Colonic mucosa (tissue), 4 donors: ENCODE data around the gene ABCC2. TPM values are rescaled to one million over a fixed set of nuclear protein-coding genes. Genes with fewer than 3 reads are reported as not detected.

Source experiments
- DNase-seq: peaks from one replicate; pipeline ENCODE4 v3.0.0-alpha.2; 2020
- H3K27ac ChIP-seq: fragments of 200-600 bp; one replicate; pipeline ENCODE4 v1.8.0; 2021
- H3K27me3 ChIP-seq: fragments of 200-600 bp; one replicate; pipeline ENCODE4 v1.8.0; 2021
- H3K36me3 ChIP-seq: fragments of 200-600 bp; one replicate; pipeline ENCODE4 v1.8.0; 2021
- H3K4me1 ChIP-seq: fragments of 200-600 bp; one replicate; pipeline ENCODE4 v1.8.0; 2021; ENCODE audit warnings: mild to moderate bottlenecking
- H3K4me3 ChIP-seq: fragments of 200-600 bp; one replicate; pipeline ENCODE4 v1.8.0; 2021
- H3K9ac ChIP-seq, 2 donors: one replicate each; pipeline ENCODE4 v1.7.0; 2013; ENCODE audit warnings: control low read depth in 2 of 2, low read depth in 2 of 2, low read length in 2 of 2
- H3K9me3 ChIP-seq: fragments of 200-600 bp; one replicate; pipeline ENCODE4 v1.8.0; 2021
- CTCF ChIP-seq: fragments of 200-600 bp; IDR thresholded peaks from one replicate; pipeline ENCODE4 v1.8.0; 2022; ENCODE audit warnings: antibody characterized with exemption, mild to moderate bottlenecking
- intact Hi-C: fragments of 100-400 bp; cut with DNase I; formaldehyde crosslinking; loops from one replicate; pipeline ENCODE4 v1.14.1; 2022
- total RNA-seq, 2 donors: library from RNA; stranded (reverse); fragmentation: NEBNext Ultra II Directional in 1 of 2; extraction: Animal tissue kit (Norgen Biotek cat#: 25700) in 1 of 2; gene quantifications; one replicate each; pipeline ENCODE4 v1.2.1, GENCODE V29; 2021
- donor health status: healthy.
- donor health status: DM: no; HTN: no; CAD: no.
- donor health status: DM: no; HTN: no; CAD: no.

Gene ABCC2
- total RNA-seq, 2 donors from 2014 or later: 0.45 to 0.72 TPM

DNA sequence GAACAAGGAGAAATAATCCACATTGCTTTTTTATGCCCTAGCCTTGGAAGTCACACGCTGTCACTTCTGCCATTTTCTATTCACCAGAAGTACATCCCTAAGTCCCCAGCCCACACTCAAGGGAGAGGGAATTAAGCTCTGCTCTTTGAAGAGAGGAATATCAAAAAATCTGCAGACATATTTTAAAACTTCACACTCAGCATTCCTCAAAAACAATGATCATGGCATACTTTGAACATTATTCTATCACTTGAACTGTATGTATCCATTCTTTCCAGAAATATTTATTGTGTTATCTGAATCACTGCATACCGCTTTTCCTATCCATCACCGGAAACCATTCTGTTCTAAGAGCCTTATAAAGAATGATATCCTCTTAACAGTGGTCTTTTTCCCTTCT, 9.4 kb downstream of the ABCC2 start:
- DNase-seq: no peak
- intact Hi-C loops: no loop called here
- H3K4me3 ChIP-seq: no peak overlapping the region
- TF ChIP-seq CTCF: no peak
- no peaks in the 10 kb centered on the region for H3K27me3 ChIP-seq
- no peaks in the 10 kb centered on the region for H3K36me3 ChIP-seq
- no peaks in the 10 kb centered on the region for H3K4me1 ChIP-seq
- H3K9me3 ChIP-seq: no peaks in the 10 kb centered on the region
- no peak overlapping the region for H3K9ac ChIP-seq
- H3K27ac ChIP-seq: no peak overlapping the region

GRCh38 chr10:99793819-99794218, 11.4 kb downstream of the ABCC2 start:
- Histone ChIP-seq H3K27me3 (no peaks in the 10 kb centered on the region), H3K9me3 (no peaks in the 10 kb centered on the region), H3K4me3 (no peak overlapping the region), H3K27ac (no peak overlapping the region), H3K4me1 (no peaks in the 10 kb centered on the region), H3K9ac (no peak overlapping the region), H3K36me3 (no peaks in the 10 kb centered on the region)
- no peak for DNase-seq
- TF ChIP-seq CTCF: no peak
- intact Hi-C loops: no loop called here

- H3K27ac ChIP-seq: no peak overlapping the region
- no peak overlapping the region for H3K4me3 ChIP-seq
- H3K4me1 ChIP-seq: no peaks in the 10 kb centered on the region
- intact Hi-C loops: no loop called here
- DNase-seq: no peak
- no peaks in the 10 kb centered on the region for H3K27me3 ChIP-seq
- no peaks in the 10 kb centered on the region for H3K9me3 ChIP-seq
- no peaks in the 10 kb centered on the region for H3K36me3 ChIP-seq
- no peak for TF ChIP-seq CTCF
- no peak overlapping the region for H3K9ac ChIP-seq
Measured at GRCh38 chr10:99796928-99797327, 14.5 kb downstream of the ABCC2 start.

DNA sequence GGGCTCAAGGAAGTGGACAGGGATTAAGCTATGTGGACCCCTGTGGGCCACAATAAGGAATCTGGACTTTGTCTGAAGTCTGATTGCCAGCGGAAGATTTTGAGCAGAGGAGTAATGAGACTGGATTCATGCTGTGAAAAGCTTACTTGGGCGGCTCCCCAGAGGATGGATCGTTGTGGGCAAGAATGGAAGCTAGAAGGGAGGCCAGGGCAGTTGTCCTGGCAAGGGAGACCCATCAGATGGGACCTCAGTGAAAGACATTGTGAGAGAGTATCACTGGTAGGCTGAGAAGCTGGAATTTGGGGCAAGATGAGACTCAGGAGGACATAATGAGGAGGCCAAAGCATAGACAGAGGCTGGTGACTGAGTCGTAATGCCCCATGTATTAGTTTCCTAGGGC, 15.6 kb downstream of the ABCC2 start:
- intact Hi-C loops: no loop called here
- H3K4me3 ChIP-seq: no peak overlapping the region
- no peak for DNase-seq
- no peak overlapping the region for H3K27ac ChIP-seq
- H3K36me3 ChIP-seq: no peaks in the 10 kb centered on the region
- H3K9ac ChIP-seq: no peak overlapping the region
- no peaks in the 10 kb centered on the region for H3K27me3 ChIP-seq
- no peak for TF ChIP-seq CTCF
- H3K4me1 ChIP-seq: no peaks in the 10 kb centered on the region
- no peaks in the 10 kb centered on the region for H3K9me3 ChIP-seq

- Histone ChIP-seq H3K4me1 (no peaks in the 10 kb centered on the region), H3K9ac (no peak overlapping the region), H3K4me3 (no peak overlapping the region), H3K9me3 (no peaks in the 10 kb centered on the region), H3K27ac (no peak overlapping the region), H3K27me3 (no peaks in the 10 kb centered on the region), H3K36me3 (no peaks in the 10 kb centered on the region)
- DNase-seq: no peak
- intact Hi-C loops: no loop called here
- no peak for TF ChIP-seq CTCF
Measured at GRCh38 chr10:99798920-99799319, 16.5 kb downstream of the ABCC2 start.

GRCh38 chr10:99799613-99800012, 17.2 kb downstream of the ABCC2 start:
- Histone ChIP-seq H3K36me3 (no peaks in the 10 kb centered on the region), H3K4me3 (no peak overlapping the region), H3K27me3 (no peaks in the 10 kb centered on the region), H3K9me3 (no peaks in the 10 kb centered on the region), H3K9ac (no peak overlapping the region), H3K4me1 (no peaks in the 10 kb centered on the region), H3K27ac (no peak overlapping the region)
- no peak for DNase-seq
- TF ChIP-seq CTCF: no peak
- intact Hi-C loops: no loop called here
